DND-41 (cell line): Measurements from ENCODE around the gene TCERG1L.

Source experiments
- ATAC-seq: fragments of 200-7000 bp; cut with Tn5 transposase; 3 replicates; pipeline ENCODE4 v1.9.1; 2021; ENCODE audit warnings: low read depth; ENCODE audit not compliant: insufficient read depth
- DNase-seq: peaks from one replicate; pipeline ENCODE4 v3.0.0-alpha.2; 2020
- H2AFZ ChIP-seq: 2 replicates; pipeline ENCODE4 v1.6.0; 2012; ENCODE audit warnings: low read depth, low read length
- H3K27ac ChIP-seq: 2 replicates; pipeline ENCODE4 v1.5.1; 2012; ENCODE audit warnings: low read length, inconsistent platforms
- H3K27me3 ChIP-seq: fragments of 200-600 bp; sonication (generic); 2 replicates; pipeline ENCODE4 v1.6.0; 2012; ENCODE audit warnings: low read length, mild to moderate bottlenecking, inconsistent platforms; ENCODE audit not compliant: insufficient read depth, poor library complexity
- H3K36me3 ChIP-seq: 2 replicates; pipeline ENCODE4 v1.5.1; 2012; ENCODE audit warnings: low read length, inconsistent platforms; ENCODE audit not compliant: insufficient read depth
- H3K4me1 ChIP-seq: 2 replicates; pipeline ENCODE4 v1.5.1; 2012; ENCODE audit warnings: mild to moderate bottlenecking, low read length; ENCODE audit not compliant: insufficient read depth
- H3K4me2 ChIP-seq: 2 replicates; pipeline ENCODE4 v1.6.0; 2012; ENCODE audit warnings: mild to moderate bottlenecking, moderate library complexity, low read length, inconsistent platforms; ENCODE audit not compliant: insufficient read depth
- H3K4me3 ChIP-seq, 2 experiments: fragments of 200-600 bp in 1 of 2; shearing (Covaris generic) in 1 of 2; 2 replicates each; pipeline ENCODE4 v1.5.1; 2012 to 2016; ENCODE audit warnings: inconsistent platforms in 2 of 2, low read length in 2 of 2, mild to moderate bottlenecking in 2 of 2, low read depth in 1 of 2, moderate library complexity in 1 of 2
- H3K79me2 ChIP-seq: 2 replicates; pipeline ENCODE4 v1.6.0; 2012; ENCODE audit warnings: low read length, inconsistent platforms; ENCODE audit not compliant: insufficient read depth
- H3K9ac ChIP-seq: 2 replicates; pipeline ENCODE4 v1.6.0; 2012; ENCODE audit warnings: low read depth, mild to moderate bottlenecking, inconsistent platforms, low read length, moderate library complexity
- H3K9me3 ChIP-seq: 2 replicates; pipeline ENCODE4 v1.5.1; 2012; ENCODE audit warnings: low read length, moderate library complexity, mild to moderate bottlenecking, inconsistent platforms; ENCODE audit not compliant: insufficient read depth, severe bottlenecking
- H4K20me1 ChIP-seq: 2 replicates; pipeline ENCODE4 v1.6.0; 2012; ENCODE audit warnings: low read length; ENCODE audit not compliant: insufficient read depth
- EZH2 ChIP-seq: IDR thresholded peaks from 3 replicates; pipeline ENCODE4 v1.6.1; 2012; ENCODE audit warnings: borderline replicate concordance, low read depth, mild to moderate bottlenecking, moderate library complexity, low read length, inconsistent platforms; ENCODE audit not compliant: severe bottlenecking
- TF ChIP-seq, protein P1 (sequence below): IDR thresholded peaks from 2 replicates; pipeline ENCODE4 v1.5.1; 2012; ENCODE audit warnings: borderline replicate concordance, low read length, moderate library complexity, mild to moderate bottlenecking; ENCODE audit not compliant: poor library complexity, severe bottlenecking; ENCODE audit errors: extremely low read depth

Gene TCERG1L

DNA sequence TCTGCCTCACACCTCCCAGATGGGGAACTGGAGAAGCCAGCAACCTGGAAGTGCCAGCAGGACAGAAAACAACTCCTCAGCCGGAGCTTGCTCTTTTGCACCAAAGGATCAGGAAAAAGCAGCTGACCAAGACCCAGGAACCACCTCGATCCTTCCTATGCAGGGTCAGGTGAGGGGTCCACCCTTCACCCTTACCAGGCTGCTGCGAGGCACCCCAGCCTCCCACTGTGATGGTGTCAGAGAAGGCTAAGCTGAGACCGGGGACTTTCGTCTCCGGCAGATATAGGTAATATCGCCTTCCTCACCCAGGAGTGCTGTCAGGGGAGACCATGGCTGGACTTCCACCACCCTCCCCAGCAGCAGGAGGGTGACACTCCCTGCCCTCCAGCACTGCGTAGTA, 254.7 kb downstream of the TCERG1L start:
- Histone ChIP-seq H3K9ac (no peak overlapping the region), H3K4me1 (no peaks in the 10 kb centered on the region), H3K9me3 (peaks cover 3% of the 10 kb centered on the region), H4K20me1 (no peaks in the 10 kb centered on the region), H3K4me2 (no peak overlapping the region), H2AFZ (no peak overlapping the region), H3K79me2 (no peaks in the 10 kb centered on the region), H3K4me3 (no peak overlapping the region), H3K27ac (no peak overlapping the region), H3K27me3 (no peaks in the 10 kb centered on the region), H3K36me3 (no peaks in the 10 kb centered on the region)
- TF ChIP-seq, protein P1, sequence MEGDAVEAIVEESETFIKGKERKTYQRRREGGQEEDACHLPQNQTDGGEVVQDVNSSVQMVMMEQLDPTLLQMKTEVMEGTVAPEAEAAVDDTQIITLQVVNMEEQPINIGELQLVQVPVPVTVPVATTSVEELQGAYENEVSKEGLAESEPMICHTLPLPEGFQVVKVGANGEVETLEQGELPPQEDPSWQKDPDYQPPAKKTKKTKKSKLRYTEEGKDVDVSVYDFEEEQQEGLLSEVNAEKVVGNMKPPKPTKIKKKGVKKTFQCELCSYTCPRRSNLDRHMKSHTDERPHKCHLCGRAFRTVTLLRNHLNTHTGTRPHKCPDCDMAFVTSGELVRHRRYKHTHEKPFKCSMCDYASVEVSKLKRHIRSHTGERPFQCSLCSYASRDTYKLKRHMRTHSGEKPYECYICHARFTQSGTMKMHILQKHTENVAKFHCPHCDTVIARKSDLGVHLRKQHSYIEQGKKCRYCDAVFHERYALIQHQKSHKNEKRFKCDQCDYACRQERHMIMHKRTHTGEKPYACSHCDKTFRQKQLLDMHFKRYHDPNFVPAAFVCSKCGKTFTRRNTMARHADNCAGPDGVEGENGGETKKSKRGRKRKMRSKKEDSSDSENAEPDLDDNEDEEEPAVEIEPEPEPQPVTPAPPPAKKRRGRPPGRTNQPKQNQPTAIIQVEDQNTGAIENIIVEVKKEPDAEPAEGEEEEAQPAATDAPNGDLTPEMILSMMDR: no peak
- no peak for TF ChIP-seq EZH2
- ATAC-seq (no peak), DNase-seq (no peak)

GRCh38 chr10:131056091-131056579, 255.4 kb downstream of the TCERG1L start:
- ATAC-seq: no peak
- TF ChIP-seq, protein P1: no peak
- no peak for TF ChIP-seq EZH2
- Histone ChIP-seq H4K20me1 (no peaks in the 10 kb centered on the region), H3K4me1 (no peaks in the 10 kb centered on the region), H3K27me3 (no peaks in the 10 kb centered on the region), H3K9me3 (peaks cover 4% of the 10 kb centered on the region), H3K4me2 (no peak overlapping the region), H3K36me3 (no peaks in the 10 kb centered on the region), H3K4me3 (no peak overlapping the region), H3K79me2 (no peaks in the 10 kb centered on the region), H3K27ac (no peak overlapping the region), H3K9ac (no peak overlapping the region), H2AFZ (no peak overlapping the region)
- no peak for DNase-seq

DNA sequence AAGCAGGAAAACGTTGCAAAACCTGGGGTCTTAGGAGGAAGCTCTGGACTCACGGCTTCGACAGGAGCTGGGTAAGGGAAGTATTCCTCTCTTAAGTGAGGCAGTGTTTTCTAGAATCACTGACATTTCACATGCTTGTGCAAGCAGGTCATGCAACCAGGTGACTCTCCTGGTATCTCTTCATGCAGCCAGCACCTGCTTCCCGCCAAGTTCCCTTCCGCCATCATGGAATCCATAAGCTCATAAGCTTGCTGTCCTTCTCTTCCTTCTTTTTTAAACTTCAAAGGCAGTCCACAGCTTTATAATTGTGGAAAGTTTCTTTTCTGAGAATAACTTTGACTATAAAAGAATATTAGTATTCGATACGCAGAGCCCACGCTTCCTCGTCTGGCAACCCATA, 256.1 kb downstream of the TCERG1L start:
- H4K20me1 ChIP-seq: no peaks in the 10 kb centered on the region
- DNase-seq (no peak), ATAC-seq (no peak)

DNA sequence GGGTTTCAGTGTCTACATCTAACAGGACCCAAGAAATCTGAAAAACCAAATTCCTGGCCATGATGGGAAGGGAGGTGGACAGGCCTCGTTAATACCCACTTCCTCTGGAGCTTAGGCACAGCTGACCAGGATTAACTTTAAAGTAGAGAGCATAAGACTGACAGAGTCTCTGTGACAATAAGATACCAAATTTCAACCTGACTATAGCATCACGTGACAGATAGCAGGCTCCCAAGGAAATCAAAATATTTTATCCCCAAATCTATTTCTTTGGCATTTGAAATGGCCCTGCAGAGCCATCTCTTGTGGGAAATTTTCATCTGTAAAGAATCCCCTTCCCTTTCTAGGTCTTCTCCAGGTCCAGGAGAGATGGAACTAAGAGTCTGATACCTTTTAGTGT, 258.3 kb downstream of the TCERG1L start:
- peaks cover 7% of the 10 kb centered on the region for H3K9me3 ChIP-seq
- ATAC-seq (no peak), DNase-seq (no peak)
- no peak overlapping the region for H3K4me2 ChIP-seq
- no peak overlapping the region for H3K9ac ChIP-seq
- no peaks in the 10 kb centered on the region for H3K79me2 ChIP-seq
- H3K27ac ChIP-seq: no peak overlapping the region
- no peaks in the 10 kb centered on the region for H3K4me1 ChIP-seq
- H3K27me3 ChIP-seq: no peaks in the 10 kb centered on the region
- no peak overlapping the region for H3K4me3 ChIP-seq
- H3K36me3 ChIP-seq: no peaks in the 10 kb centered on the region
- TF ChIP-seq EZH2: no peak
- TF ChIP-seq, protein P1: no peak
- H4K20me1 ChIP-seq: no peaks in the 10 kb centered on the region
- no peak overlapping the region for H2AFZ ChIP-seq

More for the DNA sequence above, 256.1 kb downstream of the TCERG1L start:
- H3K4me1 ChIP-seq: no peaks in the 10 kb centered on the region
- no peaks in the 10 kb centered on the region for H3K36me3 ChIP-seq
- H3K79me2 ChIP-seq: no peaks in the 10 kb centered on the region
- no peak overlapping the region for H3K4me3 ChIP-seq
- no peak overlapping the region for H3K4me2 ChIP-seq
- peaks cover 6% of the 10 kb centered on the region for H3K9me3 ChIP-seq
- no peak for TF ChIP-seq EZH2
- TF ChIP-seq, protein P1: no peak
- H2AFZ ChIP-seq: no peak overlapping the region
- H3K27ac ChIP-seq: no peak overlapping the region
- no peaks in the 10 kb centered on the region for H3K27me3 ChIP-seq
- H3K9ac ChIP-seq: no peak overlapping the region
